ENCODE data around the gene CSH2.
"Not testable (repeated sequence)": the region's sequence is repeated elsewhere in the genome, so short reads cannot be mapped to it uniquely, and the experiment has no call there.

CSH2 gene

GRCh38 chr17:63894821-63895220, 21.3 kb upstream of the CSH2 start:
- not testable (repeated sequence) for DNase-seq

GRCh38 chr17:63894021-63894420, 20.5 kb upstream of the CSH2 start:
- not testable (repeated sequence) for DNase-seq

DNA sequence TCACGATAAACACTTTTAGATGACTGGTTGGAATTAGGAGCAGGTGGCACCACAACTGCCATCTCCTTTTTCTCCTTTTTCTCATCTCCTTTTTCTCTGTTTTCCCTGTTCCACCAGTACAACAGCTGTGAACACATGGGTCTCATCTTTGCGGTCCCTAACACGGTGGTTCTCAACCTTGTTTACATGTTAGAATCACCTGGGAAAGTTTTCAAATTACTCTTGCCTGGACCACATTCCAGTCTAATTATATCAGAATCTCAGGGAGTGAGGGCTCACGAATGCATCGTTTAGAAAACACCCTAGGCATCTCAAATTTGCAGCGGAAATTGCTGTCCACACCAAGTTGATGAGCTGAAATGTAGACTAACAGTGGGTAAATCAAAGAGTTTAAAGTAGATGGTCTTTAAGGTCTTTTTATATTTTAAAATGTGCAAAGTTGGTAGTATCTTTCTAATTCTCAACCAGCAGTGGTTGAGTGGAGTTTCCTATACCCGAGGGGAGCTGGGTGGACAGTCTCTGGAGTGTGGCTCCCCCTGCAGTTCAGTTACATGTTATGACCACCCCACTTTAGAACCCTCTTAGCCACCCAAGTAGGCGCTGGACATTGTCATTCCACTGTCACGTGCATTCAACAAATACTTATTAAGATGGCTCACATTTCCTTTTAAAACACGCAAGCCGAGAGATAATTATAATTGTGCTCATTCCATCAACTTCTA, 19.0 kb upstream of the CSH2 start:
- not testable (repeated sequence) for DNase-seq

DNA sequence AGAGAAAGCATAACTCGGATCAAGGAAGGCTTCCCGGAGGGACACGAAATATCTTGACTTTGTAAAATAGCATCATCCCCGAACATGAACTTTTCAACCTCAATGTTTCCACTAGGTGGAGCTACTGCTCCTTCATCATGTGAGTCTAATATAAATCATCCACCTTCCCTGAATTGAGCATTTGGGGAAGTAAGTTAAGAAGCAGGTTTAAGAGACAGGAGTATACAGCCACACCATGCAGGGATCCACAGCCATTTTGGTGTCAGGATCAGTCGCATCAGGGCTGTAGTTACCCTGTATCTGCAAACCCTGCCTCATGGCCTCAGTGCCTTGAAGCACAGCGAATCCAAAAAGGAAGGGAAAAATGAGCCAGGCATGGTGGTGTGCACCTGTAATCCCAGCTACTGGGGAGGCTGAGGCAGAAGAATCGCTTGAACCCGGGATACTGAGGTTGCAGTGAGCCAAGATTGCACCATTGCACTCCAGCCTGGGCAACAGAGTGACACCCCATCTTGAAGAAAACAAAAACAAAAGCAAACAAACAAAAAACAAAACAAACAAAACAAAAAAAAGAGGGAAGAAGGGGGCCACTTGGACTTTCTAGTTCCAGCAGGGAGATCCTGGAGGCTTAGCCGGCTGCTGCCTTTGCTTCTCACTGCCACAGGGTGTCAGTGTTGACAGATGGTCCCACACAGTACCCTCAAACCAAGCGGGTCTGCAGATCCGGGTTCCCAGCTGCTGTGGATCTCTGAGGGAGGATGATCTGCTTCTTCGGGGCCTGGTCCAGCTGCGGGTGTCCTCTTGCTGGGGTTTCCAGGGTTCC, 15.8 kb upstream of the CSH2 start:
- DNase-seq, result not testable (repeated sequence)

GRCh38 chr17:63885119-63885518, 11.6 kb upstream of the CSH2 start:
- not testable (repeated sequence) for DNase-seq

DNA sequence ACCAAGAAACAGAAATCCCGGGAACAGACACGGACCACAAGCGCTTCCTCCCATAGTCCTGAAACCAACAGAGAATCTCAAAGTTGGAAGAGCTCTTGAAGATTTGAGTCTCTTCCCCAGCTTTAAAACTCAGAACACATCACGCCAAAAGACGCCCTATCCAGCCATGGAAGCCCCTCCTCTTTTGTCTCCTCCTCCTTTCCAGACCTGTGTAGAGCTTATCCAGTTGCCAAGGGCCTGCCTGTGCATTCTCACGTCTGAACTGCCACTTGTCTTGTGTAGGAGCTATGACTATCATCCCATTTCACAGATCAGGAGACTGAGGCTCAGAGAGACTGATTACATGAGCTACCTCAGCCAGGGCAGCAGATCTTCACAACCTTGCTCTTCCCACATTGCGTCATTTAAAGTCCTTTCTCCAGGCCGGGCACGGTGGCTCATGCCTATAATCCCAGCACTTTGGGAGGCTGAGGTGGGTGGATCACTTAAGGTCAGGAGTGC, 9.2 kb upstream of the CSH2 start:
- DNase-seq, result not testable (repeated sequence)

DNA sequence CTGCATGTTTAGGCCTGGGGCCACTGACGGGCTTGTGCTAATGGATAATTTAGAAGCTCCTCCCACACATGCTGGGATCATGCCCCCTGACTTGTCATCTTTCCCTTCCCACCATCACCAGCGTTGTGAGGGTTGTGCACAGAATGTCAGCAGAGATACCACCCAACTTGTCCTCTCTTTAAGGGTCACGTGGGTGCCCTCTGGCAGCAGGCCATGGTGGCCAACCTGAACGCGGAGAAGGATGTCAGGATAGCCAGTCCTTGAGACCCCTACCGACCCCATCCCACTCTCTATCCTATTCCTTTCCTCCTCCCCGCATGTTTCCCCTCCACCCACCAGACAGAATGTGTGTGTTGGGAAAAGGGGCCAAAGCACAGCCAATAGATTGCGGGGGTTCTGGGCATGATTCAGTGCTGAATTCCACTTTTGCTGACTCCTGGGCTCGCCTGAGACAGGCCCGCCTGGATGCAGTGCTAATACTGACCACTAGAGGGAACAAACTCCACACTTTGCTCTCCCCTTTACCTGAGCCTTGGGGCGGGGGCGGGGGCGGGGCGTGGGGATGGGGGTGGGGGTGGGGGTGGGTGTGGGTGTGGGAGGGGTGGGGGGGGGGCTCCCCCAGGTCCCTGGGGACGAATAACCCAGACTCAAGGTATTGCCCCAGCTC, 8.6 kb upstream of the CSH2 start, which contains the start of gene GH2:
Gene GH2, minus strand, starts transcription at position 10 of the 667 bp plus-strand sequence. CDS start 143 bp downstream, outside the sequence.
- no peak for DNase-seq

DNA sequence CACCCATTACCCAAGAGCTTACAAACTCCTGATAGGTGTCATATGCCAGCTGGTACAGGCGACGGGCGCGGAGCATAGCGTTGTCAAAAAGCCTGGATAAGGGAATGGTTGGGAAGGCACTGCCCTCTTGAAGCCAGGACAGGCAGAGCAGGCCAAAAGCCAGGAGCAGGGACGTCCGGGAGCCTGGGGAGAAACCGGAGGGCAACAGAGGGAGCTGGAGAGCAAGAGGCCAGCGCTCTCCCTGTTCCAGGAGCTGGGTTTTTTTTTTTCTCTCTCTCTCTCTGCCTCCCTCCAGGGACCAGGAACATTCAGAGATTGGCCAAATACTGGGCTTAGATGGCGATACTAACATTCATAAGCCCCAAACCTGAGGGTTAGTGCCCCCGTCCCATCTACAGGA, 7.9 kb upstream of the CSH2 start:
- not testable (repeated sequence) for DNase-seq

DNA sequence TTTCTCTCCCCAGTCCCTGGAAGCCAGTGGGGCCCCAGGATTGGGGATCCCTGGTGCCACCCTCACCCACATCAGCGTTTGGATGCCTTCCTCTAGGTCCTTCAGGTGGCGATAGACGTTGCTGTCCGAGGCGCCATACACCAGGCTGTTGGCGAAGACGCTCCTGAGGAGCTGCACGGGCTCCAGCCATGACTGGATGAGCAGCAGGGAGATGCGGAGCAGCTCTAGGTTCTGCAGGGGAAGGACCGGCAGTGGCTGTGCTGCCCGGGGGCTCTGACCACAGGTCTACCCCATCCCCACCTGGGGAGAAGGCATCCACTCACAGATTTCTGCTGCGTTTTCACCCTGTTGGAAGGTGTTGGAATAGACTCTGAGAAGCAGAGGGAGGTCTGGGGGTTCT, 7.2 kb upstream of the CSH2 start:
- no peak for DNase-seq

- not testable (repeated sequence) for DNase-seq
Observed at GRCh38 chr17:63878413-63878812, 4.9 kb upstream of the CSH2 start.

GRCh38 chr17:63874693-63875092, 1.2 kb upstream of the CSH2 start:
- DNase-seq, result not testable (repeated sequence)

DNA sequence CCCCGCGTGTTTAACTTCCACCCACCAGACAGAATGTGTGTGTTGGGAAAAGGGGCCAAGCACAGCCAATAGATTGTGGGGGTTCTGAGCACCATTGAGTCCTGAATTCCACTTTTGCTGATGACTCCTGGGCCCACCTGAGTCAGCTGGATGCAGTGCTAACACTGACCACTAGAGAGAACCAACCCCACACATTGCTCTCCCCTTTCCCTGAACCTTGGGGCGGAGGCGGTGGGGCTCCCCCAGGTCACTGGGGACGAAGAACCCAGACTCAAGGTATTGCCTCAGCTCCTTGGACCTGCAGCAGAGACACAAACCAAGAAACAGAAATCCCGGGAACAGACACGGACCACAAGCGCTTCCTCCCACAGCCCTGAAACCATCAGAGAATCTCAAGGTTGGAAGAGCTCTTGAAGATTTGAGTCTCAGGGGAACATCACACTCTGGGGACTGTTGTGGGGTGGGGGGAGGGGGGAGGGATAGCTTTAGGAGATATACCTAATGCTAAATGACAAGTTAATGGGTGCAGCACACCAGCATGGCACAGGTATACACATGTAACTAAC, 667 bp upstream of the CSH2 start:
- not testable (repeated sequence) for DNase-seq

GRCh38 chr17:63871646-63872365, 1.7 kb downstream of the CSH2 start:
- DNase-seq, result not testable (repeated sequence)

DNA sequence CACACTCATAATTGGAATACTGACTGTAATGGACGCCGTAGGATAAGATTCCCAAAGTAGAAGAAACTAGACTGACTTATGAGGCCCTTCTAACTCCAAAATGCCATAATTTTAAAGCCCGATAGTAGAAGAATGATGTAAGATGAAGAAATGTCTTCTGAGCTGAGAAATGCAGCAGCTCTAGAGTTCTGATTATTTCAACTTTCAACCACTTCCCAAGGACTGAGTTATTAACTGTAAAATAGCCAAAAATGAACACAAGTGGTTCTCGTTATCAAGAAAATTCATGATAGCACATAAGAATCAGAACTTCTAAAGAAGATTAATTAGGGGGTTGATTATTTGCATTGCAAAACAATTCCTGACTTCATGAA, 3.2 kb downstream of the CSH2 start:
- DNase-seq, result not testable (repeated sequence)

DNA sequence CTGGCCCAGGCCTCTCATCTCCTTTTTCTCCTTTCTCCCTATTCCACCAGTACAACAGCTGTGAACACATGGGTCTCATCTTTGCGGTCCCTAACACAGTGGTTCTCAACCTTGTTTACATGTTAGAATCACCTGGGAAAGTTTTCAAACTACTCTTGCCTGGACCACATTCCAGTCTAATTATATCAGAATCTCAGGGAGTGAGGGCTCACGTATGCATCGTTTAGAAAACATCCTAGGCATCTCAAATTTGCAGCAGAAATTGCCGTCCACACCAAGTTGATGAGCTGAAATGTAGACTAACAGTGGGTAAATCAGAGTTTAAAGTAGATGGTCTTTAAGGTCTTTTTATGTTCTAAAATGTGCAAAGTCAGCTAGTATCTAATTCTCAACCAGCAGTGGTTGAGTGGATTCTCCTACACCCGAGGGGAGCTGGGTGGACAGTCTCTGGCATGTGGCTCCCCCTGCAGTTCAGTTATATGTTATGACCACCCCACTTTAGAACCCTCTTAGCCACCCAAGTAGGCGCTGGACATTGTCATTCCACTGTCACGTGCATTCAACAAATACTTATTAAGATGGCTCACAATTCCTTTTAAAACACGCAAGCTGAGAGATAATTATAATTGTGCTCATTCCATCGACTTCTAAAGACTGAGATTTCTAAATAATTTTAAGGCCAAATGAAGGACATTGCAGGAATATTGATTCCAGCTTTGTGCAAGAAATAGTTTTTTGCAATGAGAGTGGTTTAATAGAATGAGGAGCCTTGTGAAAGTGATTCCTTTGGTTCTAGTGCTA, 3.8 kb downstream of the CSH2 start:
- DNase-seq, result not testable (repeated sequence)

DNA sequence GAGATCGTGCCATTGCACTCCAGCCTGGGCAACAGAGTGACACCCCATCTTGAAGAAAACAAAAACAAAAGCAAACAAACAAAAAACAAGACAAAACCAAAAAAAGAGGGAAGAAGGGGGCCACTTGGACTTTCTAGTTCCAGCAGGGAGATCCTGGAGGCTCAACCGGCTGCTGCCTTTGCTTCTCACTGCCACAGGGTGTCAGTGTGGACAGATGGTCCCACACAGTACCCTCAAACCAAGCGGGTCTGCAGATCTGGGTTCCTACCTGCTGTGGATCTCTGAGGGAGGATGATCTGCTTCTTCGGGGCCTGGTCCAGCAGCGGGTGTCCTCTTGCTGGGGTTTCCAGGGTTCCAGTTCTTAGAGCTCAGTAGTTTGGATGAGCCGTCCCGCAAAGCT, 6.9 kb downstream of the CSH2 start:
- not testable (repeated sequence) for DNase-seq

GRCh38 chr17:63859257-63859656, 14.2 kb downstream of the CSH2 start:
- no peak for DNase-seq

DNA sequence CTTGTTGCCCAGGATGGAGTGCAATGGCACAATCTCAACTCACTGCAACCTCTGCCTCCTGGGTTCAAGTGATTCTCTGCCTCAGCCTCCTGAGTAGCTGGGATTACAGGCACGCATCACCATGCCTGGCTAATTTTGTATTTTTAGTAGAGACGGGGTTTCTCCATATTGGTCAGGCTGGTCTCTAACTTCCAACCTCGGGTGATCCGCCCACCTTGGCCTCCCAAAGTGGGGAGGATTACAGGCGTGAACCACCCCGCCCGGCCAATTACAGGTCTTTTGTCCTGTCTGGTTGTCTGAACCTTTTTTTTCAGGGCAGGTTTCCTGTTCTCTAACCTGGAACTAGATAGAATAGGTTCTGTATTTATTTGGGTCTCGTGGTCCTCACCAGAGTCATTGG, 17.1 kb downstream of the CSH2 start:
- not testable (repeated sequence) for DNase-seq

DNA sequence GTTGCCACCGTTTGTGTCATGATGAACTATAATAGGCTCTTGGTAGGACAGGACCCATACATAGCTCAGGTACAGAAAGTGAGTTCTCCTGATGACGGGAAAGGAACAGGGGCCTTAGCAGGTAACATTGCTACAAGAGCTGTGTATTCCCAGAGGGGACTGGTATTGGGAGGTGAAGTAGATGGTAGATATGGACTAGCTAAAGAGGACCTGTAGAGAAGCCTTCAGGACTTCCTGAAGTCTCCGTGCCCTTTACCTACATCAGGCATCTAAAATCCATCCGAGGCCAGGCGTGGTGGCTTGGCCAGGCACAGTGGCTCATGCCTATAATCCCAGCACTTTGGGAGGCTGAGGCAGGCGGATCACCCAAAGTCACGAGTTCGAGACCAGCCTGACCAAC, 18.3 kb downstream of the CSH2 start:
- DNase-seq, result no peak

GRCh38 chr17:63854709-63855108, 18.8 kb downstream of the CSH2 start:
- no peak for DNase-seq

DNA sequence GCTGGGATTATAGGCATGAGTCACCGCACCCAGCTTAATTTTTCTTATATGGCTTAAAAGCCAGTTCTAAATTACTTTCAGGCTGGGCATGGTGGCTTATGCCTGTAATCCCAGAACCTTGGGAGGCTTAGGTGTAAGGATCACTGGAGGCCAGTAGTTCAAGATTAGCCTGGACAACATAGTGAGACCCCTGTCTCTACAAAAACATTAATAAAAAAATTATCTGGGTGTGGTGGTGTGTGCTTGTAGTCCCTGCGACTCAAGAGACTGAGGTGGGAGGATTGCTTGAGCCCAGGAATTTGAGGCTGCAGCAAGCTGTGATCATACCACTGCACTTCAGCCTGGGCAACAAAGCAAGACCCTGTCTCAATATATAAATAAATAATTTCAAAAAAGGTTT, 20.2 kb downstream of the CSH2 start:
- DNase-seq, result no peak

Data from DMS79 (cell line).